Measurements from ENCODE around the gene NGDN.

Gene NGDN

GRCh38 chr14:23523229-23524016 is 53.9 kb downstream of the NGDN start:
- DNase-seq = no peak

GRCh38 chr14:23524954-23525353 is 55.5 kb downstream of the NGDN start:
- DNase-seq = no peak

GRCh38 chr14:23525611-23526010 is 56.1 kb downstream of the NGDN start:
- DNase-seq = no peak

All from activated gamma-delta T cell (primary cell).